ENCODE measurements around the gene EFNA1. TPM values are rescaled to one million over a fixed set of nuclear protein-coding genes. Genes with fewer than 3 reads are reported as not detected.

Gene EFNA1
- total and polyA plus RNA-seq, 2 donors, result 14.5 to 52.6 TPM

- Histone ChIP-seq H3K27me3 (ENCODE audit: control insufficient read depth in 2 of 2, insufficient read depth in 1 of 2, low read length in 1 of 2) (peaks cover 0 to 7% of the 10 kb centered on the region in 2 donors), H3K4me1 (ENCODE audit: control insufficient read depth in 2 of 2, insufficient read depth in 2 of 2, low read length in 2 of 2) (peaks cover 22 to 48% of the 10 kb centered on the region in 2 donors), H3K27ac (ENCODE audit: low read depth in 1 of 2, low read length in 1 of 2) (peak within 1 kb of the TSS; percentile 62 to 90), H3K36me3 (ENCODE audit: control insufficient read depth in 2 of 2, insufficient read depth in 2 of 2, low read length in 1 of 2) (peaks cover 29 to 33% of the 10 kb centered on the region in 2 donors), H3K4me3 (ENCODE audit: low read length in 2 of 2) (peak within 1 kb of the TSS; percentile 74 to 78), H3K9me3 (ENCODE audit: control insufficient read depth in 2 of 2, insufficient read depth in 1 of 2, low read length in 1 of 2) (peaks cover 0 to 6% of the 10 kb centered on the region in 2 donors)
- whole genome bisulfite sequencing, result under 1% methylated on average over 57 of the region's 57 CpGs
- peak; percentile 85 to 97 (median 92) for DNase-seq (ENCODE audit: low read depth in 6 of 9, low spot score in 9 of 9)
Observed at GRCh38 chr1:155172732-155173477, 45.2 kb downstream of the EFNA1 start, which contains the start of gene KRTCAP2. TSS of gene KRTCAP2 (minus strand) at chr1:155173304. CDS start at chr1:155173224, 80 bp downstream.

- peaks cover 0 to 7% of the 10 kb centered on the region in 2 donors for H3K27me3 ChIP-seq (ENCODE audit: control insufficient read depth in 2 of 2, insufficient read depth in 1 of 2, low read length in 1 of 2)
- H3K36me3 ChIP-seq (ENCODE audit: control insufficient read depth in 2 of 2, insufficient read depth in 2 of 2, low read length in 1 of 2), result peaks cover 34 to 35% of the 10 kb centered on the region in 2 donors
- peaks cover 22 to 47% of the 10 kb centered on the region in 2 donors for H3K4me1 ChIP-seq (ENCODE audit: control insufficient read depth in 2 of 2, insufficient read depth in 2 of 2, low read length in 2 of 2)
- 2% methylated on average over 38 of the region's 38 CpGs for WGBS
- H3K4me3 ChIP-seq (ENCODE audit: low read length in 2 of 2), result peak within 1 kb of the TSS; percentile 74 to 78
- DNase-seq (ENCODE audit: low read depth in 6 of 9, low spot score in 9 of 9), result peak in 5 of 9 donors; percentile 33 to 73 (median 60)
- H3K9me3 ChIP-seq (ENCODE audit: control insufficient read depth in 2 of 2, insufficient read depth in 1 of 2, low read length in 1 of 2), result peaks cover 0 to 6% of the 10 kb centered on the region in 2 donors
- peak within 1 kb of the TSS; percentile 62 to 90 for H3K27ac ChIP-seq (ENCODE audit: low read depth in 1 of 2, low read length in 1 of 2)
Observed at GRCh38 chr1:155173478-155174323, 46.0 kb downstream of the EFNA1 start, which contains the start of gene TRIM46. TSS of gene TRIM46 (plus strand) at chr1:155173849. CDS start at chr1:155173967, 118 bp downstream.

- Histone ChIP-seq H3K27me3 (ENCODE audit: control insufficient read depth in 2 of 2, insufficient read depth in 1 of 2, low read length in 1 of 2) (peaks cover 0 to 7% of the 10 kb centered on the region in 2 donors), H3K4me1 (ENCODE audit: control insufficient read depth in 2 of 2, insufficient read depth in 2 of 2, low read length in 2 of 2) (peaks cover 22 to 47% of the 10 kb centered on the region in 2 donors), H3K27ac (ENCODE audit: low read depth in 1 of 2, low read length in 1 of 2) (peak overlapping the region; percentile 32 to 47), H3K36me3 (ENCODE audit: control insufficient read depth in 2 of 2, insufficient read depth in 2 of 2, low read length in 1 of 2) (peaks cover 33 to 34% of the 10 kb centered on the region in 2 donors), H3K9me3 (ENCODE audit: control insufficient read depth in 2 of 2, insufficient read depth in 1 of 2, low read length in 1 of 2) (peaks cover 0 to 6% of the 10 kb centered on the region in 2 donors), H3K4me3 (ENCODE audit: low read length in 2 of 2) (peak overlapping the region; percentile 74 to 78)
- WGBS, result 14% methylated on average over 35 of the region's 35 CpGs
- DNase-seq (ENCODE audit: low read depth in 6 of 9, low spot score in 9 of 9), result peak in 6 of 9 donors; percentile 42 to 78 (median 62)
Observed at GRCh38 chr1:155174324-155175280, 46.9 kb downstream of the EFNA1 start.

- Histone ChIP-seq H3K27ac (ENCODE audit: low read depth in 1 of 2, low read length in 1 of 2) (peak overlapping the region in 1 of 2 donors; percentile 17), H3K27me3 (ENCODE audit: control insufficient read depth in 2 of 2, insufficient read depth in 1 of 2, low read length in 1 of 2) (peaks cover 0 to 7% of the 10 kb centered on the region in 2 donors), H3K9me3 (ENCODE audit: control insufficient read depth in 2 of 2, insufficient read depth in 1 of 2, low read length in 1 of 2) (peaks cover 0 to 6% of the 10 kb centered on the region in 2 donors), H3K4me3 (ENCODE audit: low read length in 2 of 2) (no peak overlapping the region), H3K4me1 (ENCODE audit: control insufficient read depth in 2 of 2, insufficient read depth in 2 of 2, low read length in 2 of 2) (peaks cover 22 to 47% of the 10 kb centered on the region in 2 donors), H3K36me3 (ENCODE audit: control insufficient read depth in 2 of 2, insufficient read depth in 2 of 2, low read length in 1 of 2) (peaks cover 30 to 34% of the 10 kb centered on the region in 2 donors)
- no peak for DNase-seq (ENCODE audit: low read depth in 6 of 9, low spot score in 9 of 9)
- 95% methylated on average over 12 of the region's 12 CpGs for WGBS
Observed at GRCh38 chr1:155175281-155175926, 47.7 kb downstream of the EFNA1 start.

GRCh38 chr1:155175927-155176371, 48.3 kb downstream of the EFNA1 start:
- WGBS, result 94% methylated on average over 9 of the region's 9 CpGs
- DNase-seq (ENCODE audit: low read depth in 6 of 9, low spot score in 9 of 9), result no peak
- no peak overlapping the region for H3K4me3 ChIP-seq (ENCODE audit: low read length in 2 of 2)
- peaks cover 0 to 6% of the 10 kb centered on the region in 2 donors for H3K9me3 ChIP-seq (ENCODE audit: control insufficient read depth in 2 of 2, insufficient read depth in 1 of 2, low read length in 1 of 2)
- peak overlapping the region in 1 of 2 donors; percentile 49 for H3K27ac ChIP-seq (ENCODE audit: low read depth in 1 of 2, low read length in 1 of 2)
- H3K4me1 ChIP-seq (ENCODE audit: control insufficient read depth in 2 of 2, insufficient read depth in 2 of 2, low read length in 2 of 2), result peaks cover 22 to 47% of the 10 kb centered on the region in 2 donors
- peaks cover 26 to 32% of the 10 kb centered on the region in 2 donors for H3K36me3 ChIP-seq (ENCODE audit: control insufficient read depth in 2 of 2, insufficient read depth in 2 of 2, low read length in 1 of 2)
- peaks cover 0 to 7% of the 10 kb centered on the region in 2 donors for H3K27me3 ChIP-seq (ENCODE audit: control insufficient read depth in 2 of 2, insufficient read depth in 1 of 2, low read length in 1 of 2)

- peak in 7 of 9 donors; percentile 62 to 90 (median 83) for DNase-seq (ENCODE audit: low read depth in 6 of 9, low spot score in 9 of 9)
- peaks cover 22 to 47% of the 10 kb centered on the region in 2 donors for H3K4me1 ChIP-seq (ENCODE audit: control insufficient read depth in 2 of 2, insufficient read depth in 2 of 2, low read length in 2 of 2)
- 64% methylated on average over 8 of the region's 8 CpGs for WGBS
- H3K4me3 ChIP-seq (ENCODE audit: low read length in 2 of 2), result no peak overlapping the region
- H3K36me3 ChIP-seq (ENCODE audit: control insufficient read depth in 2 of 2, insufficient read depth in 2 of 2, low read length in 1 of 2), result peaks cover 26 to 32% of the 10 kb centered on the region in 2 donors
- peaks cover 0 to 7% of the 10 kb centered on the region in 2 donors for H3K27me3 ChIP-seq (ENCODE audit: control insufficient read depth in 2 of 2, insufficient read depth in 1 of 2, low read length in 1 of 2)
- H3K9me3 ChIP-seq (ENCODE audit: control insufficient read depth in 2 of 2, insufficient read depth in 1 of 2, low read length in 1 of 2), result peaks cover 0 to 6% of the 10 kb centered on the region in 2 donors
- H3K27ac ChIP-seq (ENCODE audit: low read depth in 1 of 2, low read length in 1 of 2), result peak overlapping the region in 1 of 2 donors; percentile 49
Observed at GRCh38 chr1:155176544-155177071, 48.9 kb downstream of the EFNA1 start.

- 95% methylated on average over 11 of the region's 11 CpGs for WGBS
- peaks cover 0 to 7% of the 10 kb centered on the region in 2 donors for H3K27me3 ChIP-seq (ENCODE audit: control insufficient read depth in 2 of 2, insufficient read depth in 1 of 2, low read length in 1 of 2)
- H3K4me3 ChIP-seq (ENCODE audit: low read length in 2 of 2), result no peak overlapping the region
- no peak for DNase-seq (ENCODE audit: low read depth in 6 of 9, low spot score in 9 of 9)
- no peak overlapping the region for H3K27ac ChIP-seq (ENCODE audit: low read depth in 1 of 2, low read length in 1 of 2)
- H3K4me1 ChIP-seq (ENCODE audit: control insufficient read depth in 2 of 2, insufficient read depth in 2 of 2, low read length in 2 of 2), result peaks cover 18 to 43% of the 10 kb centered on the region in 2 donors
- H3K36me3 ChIP-seq (ENCODE audit: control insufficient read depth in 2 of 2, insufficient read depth in 2 of 2, low read length in 1 of 2), result peaks cover 26 to 32% of the 10 kb centered on the region in 2 donors
- H3K9me3 ChIP-seq (ENCODE audit: control insufficient read depth in 2 of 2, insufficient read depth in 1 of 2, low read length in 1 of 2), result peaks cover 0 to 6% of the 10 kb centered on the region in 2 donors
Observed at GRCh38 chr1:155177192-155177917, 49.7 kb downstream of the EFNA1 start.
